ENCODE measurements around the gene SPSB4.

Gene SPSB4

GRCh38 chr3:141055136-141055535, 4.0 kb downstream of the SPSB4 start:
- DNase-seq (ENCODE audit: low read depth): no peak

GRCh38 chr3:141055536-141056445, 4.6 kb downstream of the SPSB4 start:
- DNase-seq (ENCODE audit: low read depth): no peak

- DNase-seq (ENCODE audit: low read depth): no peak
These were observed 5.6 kb downstream of the SPSB4 start for GRCh38 chr3:141056751-141057171.

- DNase-seq (ENCODE audit: low read depth): no peak
These were observed 6.3 kb downstream of the SPSB4 start for GRCh38 chr3:141057436-141057835.

GRCh38 chr3:141057946-141058800, 7.0 kb downstream of the SPSB4 start:
- no peak for DNase-seq (ENCODE audit: low read depth)

GRCh38 chr3:141058996-141059395, 7.8 kb downstream of the SPSB4 start:
- no peak for DNase-seq (ENCODE audit: low read depth)

GRCh38 chr3:141059816-141060215, 8.7 kb downstream of the SPSB4 start:
- no peak for DNase-seq (ENCODE audit: low read depth)

- DNase-seq (ENCODE audit: low read depth): no peak
These were observed 9.2 kb downstream of the SPSB4 start for GRCh38 chr3:141060327-141060726.

GRCh38 chr3:141063831-141064230, 12.7 kb downstream of the SPSB4 start:
- no peak for DNase-seq (ENCODE audit: low read depth)

GRCh38 chr3:141064255-141064926, 13.2 kb downstream of the SPSB4 start:
- no peak for DNase-seq (ENCODE audit: low read depth)

- no peak for DNase-seq (ENCODE audit: low read depth)
These were observed 14.1 kb downstream of the SPSB4 start for GRCh38 chr3:141065258-141065657.

- no peak for DNase-seq (ENCODE audit: low read depth)
These were observed 15.0 kb downstream of the SPSB4 start for GRCh38 chr3:141065841-141066805.

- no peak for DNase-seq (ENCODE audit: low read depth)
These were observed 16.2 kb downstream of the SPSB4 start for GRCh38 chr3:141067206-141067974.

- DNase-seq (ENCODE audit: low read depth): no peak
These were observed 19.1 kb downstream of the SPSB4 start for GRCh38 chr3:141070229-141070628.

- no peak for DNase-seq (ENCODE audit: low read depth)
These were observed 19.7 kb downstream of the SPSB4 start for GRCh38 chr3:141070727-141071357.

GRCh38 chr3:141071681-141072260, 20.6 kb downstream of the SPSB4 start:
- DNase-seq (ENCODE audit: low read depth): no peak

- DNase-seq (ENCODE audit: low read depth): no peak
These were observed 21.8 kb downstream of the SPSB4 start for GRCh38 chr3:141072950-141073349.

GRCh38 chr3:141073580-141073979, 22.4 kb downstream of the SPSB4 start:
- no peak for DNase-seq (ENCODE audit: low read depth)

GRCh38 chr3:141074529-141074928, 23.4 kb downstream of the SPSB4 start:
- DNase-seq (ENCODE audit: low read depth): no peak

Data from stimulated activated CD8-positive, alpha-beta memory T cell treated with anti-CD3 and anti-CD28 coated beads, Interleukin-12 subunit alpha, Interleukin-12 subunit beta, amount 100 ng/mL, for 4 hours (primary cell).